ENCODE measurements around the gene TRIM2. TPM values are rescaled to one million over a fixed set of nuclear protein-coding genes. Genes with fewer than 3 reads are reported as not detected.

The TRIM2 gene
- total and polyA plus RNA-seq, 2 donors from 2014 or later, result 23.3 to 122 TPM

GRCh38 chr4:153210727-153211126 lies 6.5 kb downstream of the TRIM2 start:
- no peaks in the 10 kb centered on the region for H3K9me3 ChIP-seq (ENCODE audit: control insufficient read depth in 2 of 3, insufficient read depth in 1 of 3, low read length in 3 of 3)
- H3K9ac ChIP-seq (ENCODE audit: low read length in 3 of 3), result no peak overlapping the region
- no peak overlapping the region for H3K4me3 ChIP-seq (ENCODE audit: low read length in 3 of 3)
- peaks cover 0 to 7% (median 0%) of the 10 kb centered on the region in 3 donors for H3K4me1 ChIP-seq (ENCODE audit: control insufficient read depth in 2 of 3, insufficient read depth in 2 of 3, low read depth in 1 of 3, low read length in 3 of 3)
- TF ChIP-seq, protein P1, sequence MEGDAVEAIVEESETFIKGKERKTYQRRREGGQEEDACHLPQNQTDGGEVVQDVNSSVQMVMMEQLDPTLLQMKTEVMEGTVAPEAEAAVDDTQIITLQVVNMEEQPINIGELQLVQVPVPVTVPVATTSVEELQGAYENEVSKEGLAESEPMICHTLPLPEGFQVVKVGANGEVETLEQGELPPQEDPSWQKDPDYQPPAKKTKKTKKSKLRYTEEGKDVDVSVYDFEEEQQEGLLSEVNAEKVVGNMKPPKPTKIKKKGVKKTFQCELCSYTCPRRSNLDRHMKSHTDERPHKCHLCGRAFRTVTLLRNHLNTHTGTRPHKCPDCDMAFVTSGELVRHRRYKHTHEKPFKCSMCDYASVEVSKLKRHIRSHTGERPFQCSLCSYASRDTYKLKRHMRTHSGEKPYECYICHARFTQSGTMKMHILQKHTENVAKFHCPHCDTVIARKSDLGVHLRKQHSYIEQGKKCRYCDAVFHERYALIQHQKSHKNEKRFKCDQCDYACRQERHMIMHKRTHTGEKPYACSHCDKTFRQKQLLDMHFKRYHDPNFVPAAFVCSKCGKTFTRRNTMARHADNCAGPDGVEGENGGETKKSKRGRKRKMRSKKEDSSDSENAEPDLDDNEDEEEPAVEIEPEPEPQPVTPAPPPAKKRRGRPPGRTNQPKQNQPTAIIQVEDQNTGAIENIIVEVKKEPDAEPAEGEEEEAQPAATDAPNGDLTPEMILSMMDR (IDR thresholded peaks at IDR 0.05; ENCODE audit: borderline replicate concordance, extremely low read depth, insufficient read depth), result no peak
- DNase-seq (no peak), FAIRE-seq (no peak)
- H3K27me3 ChIP-seq (ENCODE audit: control insufficient read depth, insufficient read depth, low read length), result no peaks in the 10 kb centered on the region
- intact Hi-C loops (cut with DNase I), result no loop called here
- H3K27ac ChIP-seq (ENCODE audit: low read depth in 2 of 2, low read length in 2 of 2), result peak overlapping the region in 1 of 2 donors; percentile 36
- no peaks in the 10 kb centered on the region for H3K36me3 ChIP-seq (ENCODE audit: control insufficient read depth in 2 of 3, insufficient read depth in 3 of 3, low read length in 3 of 3)

- H3K27ac ChIP-seq (ENCODE audit: low read depth in 2 of 2, low read length in 2 of 2), result no peak overlapping the region
- no peak overlapping the region for H3K4me3 ChIP-seq (ENCODE audit: low read length in 3 of 3)
- H3K9me3 ChIP-seq (ENCODE audit: control insufficient read depth in 2 of 3, insufficient read depth in 1 of 3, low read length in 3 of 3), result no peaks in the 10 kb centered on the region
- H3K36me3 ChIP-seq (ENCODE audit: control insufficient read depth in 2 of 3, insufficient read depth in 3 of 3, low read length in 3 of 3), result no peaks in the 10 kb centered on the region
- FAIRE-seq (no peak), DNase-seq (no peak)
- peaks cover 0 to 6% (median 0%) of the 10 kb centered on the region in 3 donors for H3K4me1 ChIP-seq (ENCODE audit: control insufficient read depth in 2 of 3, insufficient read depth in 2 of 3, low read depth in 1 of 3, low read length in 3 of 3)
- no peak overlapping the region for H3K9ac ChIP-seq (ENCODE audit: low read length in 3 of 3)
- intact Hi-C loops (cut with DNase I), result no loop called here
- TF ChIP-seq, protein P1 (IDR thresholded peaks at IDR 0.05; ENCODE audit: borderline replicate concordance, extremely low read depth, insufficient read depth), result no peak
- no peaks in the 10 kb centered on the region for H3K27me3 ChIP-seq (ENCODE audit: control insufficient read depth, insufficient read depth, low read length)
Measured at GRCh38 chr4:153211986-153212728, 7.9 kb downstream of the TRIM2 start.

GRCh38 chr4:153212736-153213135 lies 8.5 kb downstream of the TRIM2 start:
- no peak for DNase-seq
- intact Hi-C loops (cut with DNase I), result no loop called here
- FAIRE-seq, result no peak
- Histone ChIP-seq H3K36me3 (ENCODE audit: control insufficient read depth in 2 of 3, insufficient read depth in 3 of 3, low read length in 3 of 3) (no peaks in the 10 kb centered on the region), H3K4me3 (ENCODE audit: low read length in 3 of 3) (no peak overlapping the region), H3K4me1 (ENCODE audit: control insufficient read depth in 2 of 3, insufficient read depth in 2 of 3, low read depth in 1 of 3, low read length in 3 of 3) (peaks cover 0 to 5% (median 0%) of the 10 kb centered on the region in 3 donors), H3K9ac (ENCODE audit: low read length in 3 of 3) (no peak overlapping the region), H3K9me3 (ENCODE audit: control insufficient read depth in 2 of 3, insufficient read depth in 1 of 3, low read length in 3 of 3) (no peaks in the 10 kb centered on the region), H3K27ac (ENCODE audit: low read depth in 2 of 2, low read length in 2 of 2) (no peak overlapping the region), H3K27me3 (ENCODE audit: control insufficient read depth, insufficient read depth, low read length) (no peaks in the 10 kb centered on the region)
- TF ChIP-seq, protein P1 (IDR thresholded peaks at IDR 0.05; ENCODE audit: borderline replicate concordance, extremely low read depth, insufficient read depth), result no peak

Data from kidney (tissue), 14 donors.